GM12874 (cell line): ENCODE results near the gene MCC.

Experiments
- CTCF ChIP-seq: IDR thresholded peaks from 2 replicates; pipeline ENCODE4 v1.5.1; 2011; ENCODE audit warnings: low read depth, mild to moderate bottlenecking, control low read depth, low read length, moderate library complexity; ENCODE audit not compliant: insufficient read depth

The MCC gene

GRCh38 chr5:113446358-113446927 is 41.8 kb downstream of the MCC start:
- TF ChIP-seq CTCF = no peak

GRCh38 chr5:113437111-113437510 is 51.1 kb downstream of the MCC start:
- no peak for TF ChIP-seq CTCF

GRCh38 chr5:113435575-113435974 is 52.7 kb downstream of the MCC start:
- no peak for TF ChIP-seq CTCF

- TF ChIP-seq CTCF = no peak
Observed at GRCh38 chr5:113434889-113435288, 53.4 kb downstream of the MCC start, which contains the start of gene TSSK1B. TSS of gene TSSK1B (minus strand) at chr5:113434989. CDS start at chr5:113434839, 150 bp downstream.

- no peak for TF ChIP-seq CTCF
Observed at GRCh38 chr5:113433862-113434612, 54.2 kb downstream of the MCC start.

GRCh38 chr5:113433071-113433470 is 55.2 kb downstream of the MCC start:
- no peak for TF ChIP-seq CTCF

- no peak for TF ChIP-seq CTCF
Observed at GRCh38 chr5:113427871-113428574, 60.2 kb downstream of the MCC start.
